ENCODE results near the gene ACTL8. TPM values are rescaled to one million over a fixed set of nuclear protein-coding genes. Genes with fewer than 3 reads are reported as not detected.
A peak's percentile ranks its signal among the peaks of the same experiment; 100 is the strongest.

Gene ACTL8
- total RNA-seq, 4 donors from 2014 or later, result not detected

DNA sequence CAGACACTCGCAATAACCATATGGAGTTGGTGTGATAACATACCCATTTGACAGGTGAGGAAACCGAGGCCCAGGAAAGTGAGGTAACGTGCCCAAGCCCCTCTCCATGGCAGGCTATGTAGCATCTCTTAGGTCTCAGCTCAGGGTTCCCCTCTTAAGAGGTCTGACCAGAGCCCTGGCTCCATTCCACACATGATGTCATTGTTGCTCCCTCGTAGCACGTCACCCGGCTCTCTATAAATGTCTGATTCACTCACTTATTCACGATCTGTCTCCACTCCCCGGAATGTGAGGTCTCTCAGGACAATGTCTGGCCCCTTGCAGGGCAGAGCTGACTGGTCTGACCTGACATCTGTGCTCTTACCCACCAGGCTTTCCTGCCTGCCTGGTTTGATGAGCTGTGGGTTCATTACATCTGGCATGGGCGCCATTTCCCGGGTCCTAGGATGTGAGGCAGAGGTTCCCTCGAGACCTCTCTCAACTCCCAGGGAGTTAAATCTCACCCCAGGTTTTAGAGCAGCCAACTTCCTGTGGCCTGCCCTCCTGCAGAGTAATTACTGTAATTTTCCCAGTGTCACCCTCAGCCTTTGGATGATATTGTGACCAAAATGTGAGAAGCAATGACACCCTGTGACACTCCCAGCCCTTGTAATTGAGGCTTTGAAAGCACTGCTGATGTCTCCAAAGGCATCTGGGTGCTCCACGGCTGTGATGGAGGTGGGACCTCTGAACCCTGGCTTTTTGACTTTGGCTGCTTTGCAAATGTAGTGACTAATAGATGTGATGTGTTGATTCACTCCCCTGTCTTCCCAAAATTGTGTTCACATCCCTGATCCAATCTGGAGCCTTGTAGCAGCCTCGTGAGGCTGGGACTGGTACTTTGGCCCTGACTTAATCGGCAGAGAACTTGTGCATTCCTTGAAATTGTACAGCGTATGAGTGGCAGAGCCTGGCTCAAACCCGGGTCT, 10.6 kb downstream of the ACTL8 start:
- no peak for ATAC-seq (ENCODE audit: low FRiP score)
- DNase-seq (ENCODE audit: low spot score), result peak; percentile 27
- TF ChIP-seq, protein P1, sequence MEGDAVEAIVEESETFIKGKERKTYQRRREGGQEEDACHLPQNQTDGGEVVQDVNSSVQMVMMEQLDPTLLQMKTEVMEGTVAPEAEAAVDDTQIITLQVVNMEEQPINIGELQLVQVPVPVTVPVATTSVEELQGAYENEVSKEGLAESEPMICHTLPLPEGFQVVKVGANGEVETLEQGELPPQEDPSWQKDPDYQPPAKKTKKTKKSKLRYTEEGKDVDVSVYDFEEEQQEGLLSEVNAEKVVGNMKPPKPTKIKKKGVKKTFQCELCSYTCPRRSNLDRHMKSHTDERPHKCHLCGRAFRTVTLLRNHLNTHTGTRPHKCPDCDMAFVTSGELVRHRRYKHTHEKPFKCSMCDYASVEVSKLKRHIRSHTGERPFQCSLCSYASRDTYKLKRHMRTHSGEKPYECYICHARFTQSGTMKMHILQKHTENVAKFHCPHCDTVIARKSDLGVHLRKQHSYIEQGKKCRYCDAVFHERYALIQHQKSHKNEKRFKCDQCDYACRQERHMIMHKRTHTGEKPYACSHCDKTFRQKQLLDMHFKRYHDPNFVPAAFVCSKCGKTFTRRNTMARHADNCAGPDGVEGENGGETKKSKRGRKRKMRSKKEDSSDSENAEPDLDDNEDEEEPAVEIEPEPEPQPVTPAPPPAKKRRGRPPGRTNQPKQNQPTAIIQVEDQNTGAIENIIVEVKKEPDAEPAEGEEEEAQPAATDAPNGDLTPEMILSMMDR (IDR thresholded peaks at IDR 0.05), result no peak

- DNase-seq (ENCODE audit: low spot score), result no peak
- TF ChIP-seq, protein P1 (IDR thresholded peaks at IDR 0.05), result no peak
- peak; percentile 84 for ATAC-seq (ENCODE audit: low FRiP score)
These were observed 13.6 kb downstream of the ACTL8 start for GRCh38 chr1:17768651-17769241.

GRCh38 chr1:17770983-17771382, 15.8 kb downstream of the ACTL8 start:
- ATAC-seq (ENCODE audit: low FRiP score) (no peak), DNase-seq (ENCODE audit: low spot score) (no peak)
- TF ChIP-seq, protein P1 (IDR thresholded peaks at IDR 0.05), result no peak

- ATAC-seq (ENCODE audit: low FRiP score) (no peak), DNase-seq (ENCODE audit: low spot score) (no peak)
- TF ChIP-seq, protein P1 (IDR thresholded peaks at IDR 0.05), result no peak
These were observed 17.6 kb downstream of the ACTL8 start for GRCh38 chr1:17772615-17773212.

DNA sequence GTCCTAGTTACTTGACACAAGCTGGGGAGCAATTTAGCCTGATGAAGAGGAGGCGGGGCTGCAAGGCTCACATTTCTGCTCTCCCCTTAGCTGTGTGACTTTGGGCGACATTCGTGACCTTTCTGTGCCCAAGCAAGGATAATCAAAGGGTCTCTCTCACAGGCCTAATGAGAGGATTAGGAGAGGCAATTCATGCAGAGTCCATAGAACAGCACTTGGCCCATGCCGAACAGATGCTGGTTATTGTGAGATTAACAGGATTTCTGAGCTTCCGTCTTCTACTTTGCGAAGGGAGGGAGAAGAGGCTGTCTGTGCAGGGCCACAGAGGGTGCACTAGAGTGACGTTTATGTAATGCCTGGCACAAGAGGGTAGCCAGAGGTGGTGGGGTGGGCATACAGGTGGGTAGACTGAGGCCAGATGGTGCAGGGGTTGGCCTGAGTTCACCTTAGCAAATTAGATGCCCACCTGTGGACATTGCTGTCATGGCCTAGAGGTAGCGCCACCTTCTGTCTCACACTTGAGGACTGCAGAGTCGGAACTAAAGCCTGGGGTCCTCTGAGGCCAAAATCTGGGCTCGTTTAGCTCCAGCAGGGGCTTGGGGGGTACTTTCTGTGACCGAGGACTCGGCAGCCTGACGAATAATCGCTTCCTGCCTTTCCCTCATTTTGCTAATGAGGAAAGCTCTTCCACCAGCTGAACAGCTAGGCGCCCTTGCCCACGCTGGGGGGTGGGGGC, 18.6 kb downstream of the ACTL8 start:
- TF ChIP-seq, protein P1 (IDR thresholded peaks at IDR 0.05), result no peak
- DNase-seq (ENCODE audit: low spot score) (no peak), ATAC-seq (ENCODE audit: low FRiP score) (no peak)

DNA sequence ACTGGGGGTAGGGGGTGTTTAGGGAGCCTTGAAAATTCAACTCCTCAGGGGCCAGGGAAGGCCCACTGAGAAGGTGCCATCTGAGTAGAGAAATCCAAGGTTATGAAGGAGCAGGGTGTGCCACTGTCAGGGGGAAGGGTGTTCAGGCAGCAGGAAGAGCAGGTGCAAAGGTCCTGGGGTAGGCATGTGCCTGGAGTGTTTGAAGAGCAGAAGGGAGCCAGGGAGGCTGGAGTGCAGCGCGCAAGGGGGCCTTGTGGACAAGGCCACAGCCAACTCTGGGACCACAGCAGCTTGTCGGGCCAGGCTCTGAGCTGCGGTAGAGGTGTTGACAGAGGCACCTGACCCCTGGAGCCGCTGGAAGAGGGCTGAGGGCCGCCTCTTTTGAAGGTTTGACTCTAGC, 19.3 kb downstream of the ACTL8 start:
- DNase-seq (ENCODE audit: low spot score) (no peak), ATAC-seq (ENCODE audit: low FRiP score) (no peak)
- TF ChIP-seq, protein P1 (IDR thresholded peaks at IDR 0.05), result no peak
